RWPE2 (cell line): ENCODE results near the gene ZNF366.

Source experiments
- ATAC-seq: fragments of 200-7000 bp; cut with Tn5 transposase; 3 replicates; pipeline ENCODE4 v1.9.1; 2021; ENCODE audit warnings: low read depth
- DNase-seq: peaks from one replicate; pipeline ENCODE4 v3.0.0-alpha.2; 2020; ENCODE audit warnings: low spot score
- H3K27ac ChIP-seq: fragments of 450-650 bp; 2 replicates; pipeline ENCODE4 v1.5.1; 2017; ENCODE audit warnings: mild to moderate bottlenecking; ENCODE audit not compliant: poor library complexity, severe bottlenecking
- H3K27me3 ChIP-seq: fragments of 250-450 bp; sonication (Bioruptor Pico); 2 replicates; pipeline ENCODE4 v1.5.1; 2021; ENCODE audit warnings: mild to moderate bottlenecking, moderate library complexity; ENCODE audit not compliant: insufficient read depth, poor library complexity, severe bottlenecking
- H3K36me3 ChIP-seq: fragments of 250-450 bp; sonication (Bioruptor Pico); 2 replicates; pipeline ENCODE4 v1.5.1; 2020; ENCODE audit warnings: low read depth, mild to moderate bottlenecking, moderate library complexity
- H3K4me1 ChIP-seq: fragments of 250-450 bp; sonication (Bioruptor Pico); 2 replicates; pipeline ENCODE4 v1.5.1; 2021; ENCODE audit warnings: mild to moderate bottlenecking, moderate library complexity; ENCODE audit not compliant: insufficient read depth, poor library complexity, severe bottlenecking
- H3K4me3 ChIP-seq: fragments of 250-450 bp; sonication (Bioruptor Pico); 2 replicates; pipeline ENCODE4 v1.5.1; 2021; ENCODE audit warnings: mild to moderate bottlenecking, moderate library complexity; ENCODE audit not compliant: severe bottlenecking
- H3K9me3 ChIP-seq: fragments of 250-450 bp; sonication (Bioruptor Pico); 2 replicates; pipeline ENCODE4 v1.5.1; 2021; ENCODE audit warnings: mild to moderate bottlenecking, moderate library complexity; ENCODE audit not compliant: severe bottlenecking
- CTCF ChIP-seq: fragments of 450-650 bp; IDR thresholded peaks from one replicate; pipeline ENCODE4 v1.5.1; 2017; ENCODE audit warnings: mild to moderate bottlenecking, moderate library complexity; ENCODE audit not compliant: poor library complexity, severe bottlenecking

ZNF366 gene

GRCh38 chr5:72541501-72542225, 34.5 kb upstream of the ZNF366 start:
- no peaks in the 10 kb centered on the region for H3K4me1 ChIP-seq

GRCh38 chr5:72540759-72541438, 33.7 kb upstream of the ZNF366 start:
- no peak for TF ChIP-seq CTCF
- 0 out of 3 replicates have a peak, but pooled peaks have one; percentile 45 for ATAC-seq
- DNase-seq: no peak
- Histone ChIP-seq H3K27me3 (no peaks in the 10 kb centered on the region), H3K4me3 (no peak overlapping the region), H3K4me1 (no peaks in the 10 kb centered on the region), H3K27ac (no peak overlapping the region), H3K36me3 (no peaks in the 10 kb centered on the region), H3K9me3 (no peaks in the 10 kb centered on the region)

More at GRCh38 chr5:72541501-72542225, 34.5 kb upstream of the ZNF366 start:
- Histone ChIP-seq H3K9me3 (peaks cover under 1% of the 10 kb centered on the region), H3K27ac (no peak overlapping the region), H3K4me3 (no peak overlapping the region), H3K27me3 (no peaks in the 10 kb centered on the region), H3K36me3 (no peaks in the 10 kb centered on the region)
- ATAC-seq (no peak), DNase-seq (no peak)
- no peak for TF ChIP-seq CTCF

- no peaks in the 10 kb centered on the region for H3K9me3 ChIP-seq
Measured at GRCh38 chr5:72539726-72540125, 32.5 kb upstream of the ZNF366 start.

GRCh38 chr5:72539038-72539437, 31.8 kb upstream of the ZNF366 start:
- H3K4me1 ChIP-seq: no peaks in the 10 kb centered on the region
- no peaks in the 10 kb centered on the region for H3K27me3 ChIP-seq
- no peak overlapping the region for H3K27ac ChIP-seq
- no peak for DNase-seq
- no peak overlapping the region for H3K4me3 ChIP-seq
- TF ChIP-seq CTCF: no peak
- no peaks in the 10 kb centered on the region for H3K36me3 ChIP-seq
- no peaks in the 10 kb centered on the region for H3K9me3 ChIP-seq
- no peak for ATAC-seq

More at GRCh38 chr5:72539726-72540125, 32.5 kb upstream of the ZNF366 start:
- Histone ChIP-seq H3K36me3 (no peaks in the 10 kb centered on the region), H3K27ac (no peak overlapping the region), H3K4me3 (no peak overlapping the region), H3K27me3 (no peaks in the 10 kb centered on the region), H3K4me1 (no peaks in the 10 kb centered on the region)
- no peak for TF ChIP-seq CTCF
- ATAC-seq: no peak
- no peak for DNase-seq

GRCh38 chr5:72537166-72537565, 30.0 kb upstream of the ZNF366 start:
- no peak for ATAC-seq
- DNase-seq: no peak
- TF ChIP-seq CTCF: no peak

More at GRCh38 chr5:72537166-72537565, 30.0 kb upstream of the ZNF366 start:
- Histone ChIP-seq H3K27ac (no peak overlapping the region), H3K4me1 (no peaks in the 10 kb centered on the region), H3K27me3 (no peaks in the 10 kb centered on the region), H3K9me3 (no peaks in the 10 kb centered on the region), H3K36me3 (no peaks in the 10 kb centered on the region), H3K4me3 (no peak overlapping the region)
